Hematopoietic multipotent progenitor cell treated with erythropoietin and hydrocortisone succinate and interleukin-3 and kit ligand, for 15 days (in vitro differentiated cells): ENCODE measurements around the gene KIF12.
"Not testable (repeated sequence)": the region's sequence is repeated elsewhere in the genome, so short reads cannot be mapped to it uniquely, and the experiment has no call there.

ENCODE experiments used
- DNase-seq: peaks from one replicate; pipeline ENCODE4 v3.0.0-alpha.2; 2015; ENCODE audit warnings: low spot score

Gene KIF12

GRCh38 chr9:114098936-114099668 lies at the start of gene KIF12:
Gene KIF12 (minus strand): TSS chr9:114099292. CDS start chr9:114099276, 16 bp downstream.
- no peak for DNase-seq

- DNase-seq: no peak
Measured at GRCh38 chr9:114146735-114147134, 47.6 kb upstream of the KIF12 start.

- DNase-seq: no peak
Measured at GRCh38 chr9:114143234-114143633, 44.1 kb upstream of the KIF12 start.

GRCh38 chr9:114141553-114142402 lies 42.7 kb upstream of the KIF12 start:
- no peak for DNase-seq

GRCh38 chr9:114140850-114141249 lies 41.8 kb upstream of the KIF12 start:
- no peak for DNase-seq

GRCh38 chr9:114140401-114140800 lies 41.3 kb upstream of the KIF12 start:
- DNase-seq: no peak

GRCh38 chr9:114139071-114139470 lies 40.0 kb upstream of the KIF12 start:
- DNase-seq: no peak

GRCh38 chr9:114138552-114138971 lies 39.5 kb upstream of the KIF12 start:
- no peak for DNase-seq

- DNase-seq: no peak
Measured at GRCh38 chr9:114137831-114138230, 38.7 kb upstream of the KIF12 start.

- DNase-seq: no peak
Measured at GRCh38 chr9:114134827-114135396, 35.8 kb upstream of the KIF12 start.

- DNase-seq: no peak
Measured at GRCh38 chr9:114132550-114132918, 33.4 kb upstream of the KIF12 start.

- DNase-seq: no peak
Measured at GRCh38 chr9:114131808-114132549, 32.9 kb upstream of the KIF12 start.

- no peak for DNase-seq
Measured at GRCh38 chr9:114130624-114131277, 31.7 kb upstream of the KIF12 start.

GRCh38 chr9:114130141-114130540 lies 31.0 kb upstream of the KIF12 start:
- no peak for DNase-seq

- DNase-seq: not testable (repeated sequence)
Measured at GRCh38 chr9:114128759-114129158, 29.7 kb upstream of the KIF12 start.

GRCh38 chr9:114126247-114127060 lies 27.4 kb upstream of the KIF12 start:
- no peak for DNase-seq

- no peak for DNase-seq
Measured at GRCh38 chr9:114125476-114126013, 26.5 kb upstream of the KIF12 start.

GRCh38 chr9:114124666-114125475 lies 25.8 kb upstream of the KIF12 start:
- DNase-seq: no peak

- DNase-seq: no peak
Measured at GRCh38 chr9:114124138-114124537, 25.0 kb upstream of the KIF12 start.
